Spleen (tissue), 7 donors: ENCODE data around the gene GYS1.

Source experiments
- CTCF ChIP-seq, 11 experiments: fragments of 200-600 bp in 7 of 11; fragments of 450-650 bp in 4 of 11; sonication (generic) in 4 of 11; IDR thresholded peaks in 8 of 11; conservative IDR thresholded peaks in 3 of 11; 1 replicate in 7 of 11; 2 replicates in 4 of 11; pipeline versions ENCODE4 v1.4.0 to v1.8.0; 2016 to 2021; ENCODE audit warnings: antibody characterized with exemption in 11 of 11, inconsistent platforms in 4 of 11, mild to moderate bottlenecking in 1 of 11
- POLR2AphosphoS5 ChIP-seq, 3 donors: sonication (generic); formaldehyde crosslinking; IDR thresholded peaks; one replicate each; pipeline ENCODE4 v1.5.1; 2017; ENCODE audit warnings: antibody characterized with exemption in 3 of 3
- donor health status: DM: no; HTN: no; CAD: no; lungs with moderate emphysema.
- donor health status: DM: no; HTN: no; CAD: no.
- donor health status: DM: no; HTN: no; CAD: no.

- peak in 1 of 3 donors; percentile 23 for TF ChIP-seq POLR2AphosphoS5 (IDR thresholded peaks at IDR 0.05)
- TF ChIP-seq CTCF (IDR thresholded peaks at IDR 0.05 in 8 of 11, conservative IDR thresholded peaks at IDR 0.05 in 3 of 11): no peak
Measured at GRCh38 chr19:48934837-48935236, 58.3 kb downstream of the GYS1 start.
